Panc1 (cell line): ENCODE measurements around the gene PGM5.

ENCODE experiments used
- CTCF ChIP-seq: fragments of 450-650 bp; IDR thresholded peaks from 2 replicates; pipeline ENCODE4 v1.5.1; 2017; ENCODE audit warnings: mild to moderate bottlenecking
- POLR2AphosphoS5 ChIP-seq: IDR thresholded peaks from 2 replicates; pipeline ENCODE4 v1.6.1; 2012; ENCODE audit warnings: mild to moderate bottlenecking, low read depth, low read length, moderate library complexity
- REST ChIP-seq, 2 experiments: IDR thresholded peaks; 2 replicates each; pipeline ENCODE4 v1.6.1; 2011 to 2012; ENCODE audit warnings: low read depth in 2 of 2, control low read depth in 1 of 2, low read length in 1 of 2, mild to moderate bottlenecking in 1 of 2, moderate library complexity in 1 of 2; ENCODE audit not compliant: insufficient read depth in 1 of 2
- SIN3A ChIP-seq: IDR thresholded peaks from 2 replicates; pipeline ENCODE4 v1.6.1; 2012; ENCODE audit warnings: low read depth, mild to moderate bottlenecking, low read length, moderate library complexity, borderline replicate concordance; ENCODE audit not compliant: insufficient read depth

- TF ChIP-seq CTCF (no peak), POLR2AphosphoS5 (no peak), REST (IDR thresholded peaks at IDR 0.05; ENCODE audit: insufficient read depth in 1 of 2, low read depth in 2 of 2, low read length in 1 of 2) (no peak), SIN3A (no peak)
Measured at GRCh38 chr9:68522131-68522530, 165.7 kb downstream of the PGM5 start.
